ENCODE data around the gene FABP7. TPM values are rescaled to one million over a fixed set of nuclear protein-coding genes. Genes with fewer than 3 reads are reported as not detected.

Gene FABP7
- polyA plus RNA-seq, 2 of the 4 experiments (the other 2 are of a cell fraction): not detected

GRCh38 chr6:122772724-122773415 lies 6.6 kb upstream of the FABP7 start:
- ATAC-seq: no peak
- no peaks in the 10 kb centered on the region for H3K9me3 ChIP-seq
- TF ChIP-seq NPAS2 (CRISPR knock-in tag; IDR thresholded peaks at IDR 0.05; ENCODE audit: borderline replicate concordance) (no peak), CHD4 (IDR thresholded peaks at IDR 0.05; ENCODE audit: borderline replicate concordance) (no peak), EHMT2 (IDR thresholded peaks at IDR 0.05; ENCODE audit: low read depth) (no peak), HMGXB4 (CRISPR knock-in tag; IDR thresholded peaks at IDR 0.05; ENCODE audit: borderline replicate concordance) (no peak), CBX2 (IDR thresholded peaks at IDR 0.05; ENCODE audit: borderline replicate concordance, low read depth) (no peak), CBX8 (IDR thresholded peaks at IDR 0.05) (no peak), KDM1A (IDR thresholded peaks at IDR 0.05; ENCODE audit: low read depth) (no peak), NR3C1 (IDR thresholded peaks at IDR 0.05) (no peak), TFCP2L1 (CRISPR knock-in tag; IDR thresholded peaks at IDR 0.05) (no peak), RARB (CRISPR knock-in tag; IDR thresholded peaks at IDR 0.05) (no peak), HOXB5 (CRISPR knock-in tag; IDR thresholded peaks at IDR 0.05) (no peak), RFX5 (IDR thresholded peaks at IDR 0.05) (no peak), FOSL2 (IDR thresholded peaks at IDR 0.05) (no peak), FOSL2 (CRISPR knock-in tag; IDR thresholded peaks at IDR 0.05) (no peak), ELK1 (IDR thresholded peaks at IDR 0.05; ENCODE audit: low read depth, low read length) (no peak), EHF (CRISPR knock-in tag; IDR thresholded peaks at IDR 0.05) (no peak), JUN (IDR thresholded peaks at IDR 0.05) (no peak)
- TF ChIP-seq, protein P1, sequence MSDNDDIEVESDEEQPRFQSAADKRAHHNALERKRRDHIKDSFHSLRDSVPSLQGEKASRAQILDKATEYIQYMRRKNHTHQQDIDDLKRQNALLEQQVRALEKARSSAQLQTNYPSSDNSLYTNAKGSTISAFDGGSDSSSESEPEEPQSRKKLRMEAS (IDR thresholded peaks at IDR 0.05): no peak
- TF ChIP-seq, protein P2, sequence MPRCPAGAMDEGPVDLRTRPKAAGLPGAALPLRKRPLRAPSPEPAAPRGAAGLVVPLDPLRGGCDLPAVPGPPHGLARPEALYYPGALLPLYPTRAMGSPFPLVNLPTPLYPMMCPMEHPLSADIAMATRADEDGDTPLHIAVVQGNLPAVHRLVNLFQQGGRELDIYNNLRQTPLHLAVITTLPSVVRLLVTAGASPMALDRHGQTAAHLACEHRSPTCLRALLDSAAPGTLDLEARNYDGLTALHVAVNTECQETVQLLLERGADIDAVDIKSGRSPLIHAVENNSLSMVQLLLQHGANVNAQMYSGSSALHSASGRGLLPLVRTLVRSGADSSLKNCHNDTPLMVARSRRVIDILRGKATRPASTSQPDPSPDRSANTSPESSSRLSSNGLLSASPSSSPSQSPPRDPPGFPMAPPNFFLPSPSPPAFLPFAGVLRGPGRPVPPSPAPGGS (IDR thresholded peaks at IDR 0.05): no peak
- no peak for FAIRE-seq
- POLR2A ChIA-PET: no interaction called here
- H3K4me2 ChIP-seq: no peak overlapping the region
- H3K27ac ChIP-seq: no peak overlapping the region
- no peaks in the 10 kb centered on the region for H3K4me1 ChIP-seq
- CTCF ChIA-PET: interaction anchor here (1.4 kb wide), 1 partner anchor 67 kb away, joined by 3 read pairs; no protein-coding TSS in a partner anchor
- 68% methylated on average over 3 of the region's 3 CpGs for WGBS (ENCODE audit: missing lambda C conversion rate)
- no peak overlapping the region for H3K4me3 ChIP-seq
- DNase-seq (ENCODE audit: low read depth in 1 of 2, low spot score in 1 of 2): no peak

- POLR2A ChIA-PET: no interaction called here
- FAIRE-seq (no peak), DNase-seq (ENCODE audit: low read depth in 1 of 2, low spot score in 1 of 2) (no peak), ATAC-seq (no peak)
- Histone ChIP-seq H3K4me3 (no peak overlapping the region), H3K4me1 (no peaks in the 10 kb centered on the region), H3K27ac (no peak overlapping the region), H3K4me2 (no peak overlapping the region), H3K9me3 (no peaks in the 10 kb centered on the region)
- CTCF ChIA-PET: no interaction called here
- no peak for TF ChIP-seq HOXA7 (CRISPR knock-in tag; IDR thresholded peaks at IDR 0.05)
- TF ChIP-seq, protein P3, sequence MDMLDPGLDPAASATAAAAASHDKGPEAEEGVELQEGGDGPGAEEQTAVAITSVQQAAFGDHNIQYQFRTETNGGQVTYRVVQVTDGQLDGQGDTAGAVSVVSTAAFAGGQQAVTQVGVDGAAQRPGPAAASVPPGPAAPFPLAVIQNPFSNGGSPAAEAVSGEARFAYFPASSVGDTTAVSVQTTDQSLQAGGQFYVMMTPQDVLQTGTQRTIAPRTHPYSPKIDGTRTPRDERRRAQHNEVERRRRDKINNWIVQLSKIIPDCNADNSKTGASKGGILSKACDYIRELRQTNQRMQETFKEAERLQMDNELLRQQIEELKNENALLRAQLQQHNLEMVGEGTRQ (IDR thresholded peaks at IDR 0.05): no peak
- no peak for TF ChIP-seq BHLHE40 (IDR thresholded peaks at IDR 0.05; ENCODE audit: low read depth, low read length)
- TF ChIP-seq EHMT2 (IDR thresholded peaks at IDR 0.05; ENCODE audit: low read depth): no peak
These were observed 3.5 kb upstream of the FABP7 start for GRCh38 chr6:122775975-122776374.

All from A549 (cell line).